WTC11 (cell line): ENCODE results near the gene HIP1.

Experiments
- ESRRA ChIP-seq: sonication (generic); formaldehyde crosslinking; IDR thresholded peaks from 2 replicates; pipeline ENCODE4 v1.8.1; 2022; ENCODE audit warnings: mild to moderate bottlenecking, missing genetic modification reagents, borderline replicate concordance
- NR2C2 ChIP-seq: sonication (generic); formaldehyde crosslinking; IDR thresholded peaks from 2 replicates; pipeline ENCODE4 v1.8.0; 2022; ENCODE audit warnings: mild to moderate bottlenecking, missing genetic modification reagents
- TCF7 ChIP-seq: sonication (generic); formaldehyde crosslinking; IDR thresholded peaks from 2 replicates; pipeline ENCODE4 v1.8.0; 2022; ENCODE audit warnings: mild to moderate bottlenecking, low read depth, missing genetic modification reagents, moderate library complexity
- ZBTB21 ChIP-seq: sonication (generic); formaldehyde crosslinking; IDR thresholded peaks from 2 replicates; pipeline ENCODE4 v1.8.1; 2023; ENCODE audit warnings: mild to moderate bottlenecking, missing genetic modification reagents, borderline replicate concordance
- ZNF232 ChIP-seq: sonication (generic); formaldehyde crosslinking; IDR thresholded peaks from 2 replicates; pipeline ENCODE4 v1.8.0; 2022; ENCODE audit warnings: mild to moderate bottlenecking, missing genetic modification reagents
- ZNF281 ChIP-seq: sonication (generic); formaldehyde crosslinking; IDR thresholded peaks from 2 replicates; pipeline ENCODE4 v1.8.0; 2023; ENCODE audit warnings: mild to moderate bottlenecking, missing genetic modification reagents
- TF ChIP-seq, protein P1 (sequence below): fragments of 200-600 bp; IDR thresholded peaks from 2 replicates; pipeline ENCODE4 v1.8.0; 2022; ENCODE audit warnings: antibody characterized with exemption
- TF ChIP-seq, protein P2 (sequence below): sonication (generic); formaldehyde crosslinking; IDR thresholded peaks from 2 replicates; pipeline ENCODE4 v1.8.1; 2023; ENCODE audit warnings: mild to moderate bottlenecking, missing genetic modification reagents

GRCh38 chr7:75732764-75733630, 5.7 kb downstream of the HIP1 start:
- TF ChIP-seq TCF7 (no peak), ZNF281 (no peak), NR2C2 (CRISPR knock-in tag) (no peak), ZNF232 (CRISPR knock-in tag) (no peak), ZBTB21 (CRISPR knock-in tag) (no peak), ESRRA (no peak)
- TF ChIP-seq, protein P1, sequence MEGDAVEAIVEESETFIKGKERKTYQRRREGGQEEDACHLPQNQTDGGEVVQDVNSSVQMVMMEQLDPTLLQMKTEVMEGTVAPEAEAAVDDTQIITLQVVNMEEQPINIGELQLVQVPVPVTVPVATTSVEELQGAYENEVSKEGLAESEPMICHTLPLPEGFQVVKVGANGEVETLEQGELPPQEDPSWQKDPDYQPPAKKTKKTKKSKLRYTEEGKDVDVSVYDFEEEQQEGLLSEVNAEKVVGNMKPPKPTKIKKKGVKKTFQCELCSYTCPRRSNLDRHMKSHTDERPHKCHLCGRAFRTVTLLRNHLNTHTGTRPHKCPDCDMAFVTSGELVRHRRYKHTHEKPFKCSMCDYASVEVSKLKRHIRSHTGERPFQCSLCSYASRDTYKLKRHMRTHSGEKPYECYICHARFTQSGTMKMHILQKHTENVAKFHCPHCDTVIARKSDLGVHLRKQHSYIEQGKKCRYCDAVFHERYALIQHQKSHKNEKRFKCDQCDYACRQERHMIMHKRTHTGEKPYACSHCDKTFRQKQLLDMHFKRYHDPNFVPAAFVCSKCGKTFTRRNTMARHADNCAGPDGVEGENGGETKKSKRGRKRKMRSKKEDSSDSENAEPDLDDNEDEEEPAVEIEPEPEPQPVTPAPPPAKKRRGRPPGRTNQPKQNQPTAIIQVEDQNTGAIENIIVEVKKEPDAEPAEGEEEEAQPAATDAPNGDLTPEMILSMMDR: no peak
- TF ChIP-seq, protein P2, sequence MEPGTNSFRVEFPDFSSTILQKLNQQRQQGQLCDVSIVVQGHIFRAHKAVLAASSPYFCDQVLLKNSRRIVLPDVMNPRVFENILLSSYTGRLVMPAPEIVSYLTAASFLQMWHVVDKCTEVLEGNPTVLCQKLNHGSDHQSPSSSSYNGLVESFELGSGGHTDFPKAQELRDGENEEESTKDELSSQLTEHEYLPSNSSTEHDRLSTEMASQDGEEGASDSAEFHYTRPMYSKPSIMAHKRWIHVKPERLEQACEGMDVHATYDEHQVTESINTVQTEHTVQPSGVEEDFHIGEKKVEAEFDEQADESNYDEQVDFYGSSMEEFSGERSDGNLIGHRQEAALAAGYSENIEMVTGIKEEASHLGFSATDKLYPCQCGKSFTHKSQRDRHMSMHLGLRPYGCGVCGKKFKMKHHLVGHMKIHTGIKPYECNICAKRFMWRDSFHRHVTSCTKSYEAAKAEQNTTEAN (CRISPR knock-in tag): no peak
